ENCODE results near the gene TNIK.

DNA sequence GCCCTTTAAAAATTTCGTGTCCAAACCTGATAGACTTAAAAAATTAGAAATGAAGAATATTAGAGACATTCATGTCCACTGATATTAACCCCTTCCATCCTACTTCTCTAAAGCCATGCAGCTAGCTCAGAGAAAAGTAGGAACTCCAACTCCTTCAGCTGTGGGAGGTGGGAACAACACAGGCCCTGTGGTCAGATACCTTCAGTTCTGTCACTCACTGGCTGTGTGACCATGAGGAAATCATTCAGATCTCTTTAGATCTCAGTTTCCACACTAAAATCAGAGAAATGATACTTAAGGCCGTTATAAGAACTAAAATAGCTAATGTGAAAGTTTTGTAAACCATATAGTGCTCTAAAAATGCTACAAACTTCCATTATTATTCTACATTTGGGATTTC is 209.8 kb downstream of the TNIK start:
- no peak for TF ChIP-seq YY1 (IDR thresholded peaks at IDR 0.05; ENCODE audit: insufficient read depth, insufficient read length)
- no peak for TF ChIP-seq ZNF274 (IDR thresholded peaks at IDR 0.05; ENCODE audit: low read depth, low read length)
- TF ChIP-seq SUZ12 (IDR thresholded peaks at IDR 0.05; ENCODE audit: extremely low read depth, insufficient read depth, insufficient read length) = no peak
